ENCODE results near the gene RREB1. TPM values are rescaled to one million over a fixed set of nuclear protein-coding genes. Genes with fewer than 3 reads are reported as not detected.

RREB1 gene
- total and polyA plus RNA-seq, 4 experiments from 2014 or later = 0.50 to 43.4 (median 25.2) TPM

- Mint-ChIP-seq H3K9me3 (no peaks in the 10 kb centered on the region), H3K27ac (no peak overlapping the region), H3K4me3 (no peak overlapping the region), H3K4me1 (peaks cover 20 to 37% (median 27%) of the 10 kb centered on the region in 4 donors), H3K36me3 (peaks cover 61 to 80% of the 10 kb centered on the region in 2 donors), H3K27me3 (no peaks in the 10 kb centered on the region)
- intact Hi-C loops (cut with micrococcal nuclease) = no loop called here
- Histone ChIP-seq H3K9me3 (ENCODE audit: control insufficient read depth in 1 of 2, low read length in 2 of 2) (no peaks in the 10 kb centered on the region), H3K36me3 (ENCODE audit: insufficient read depth, low read length) (peaks cover 67% of the 10 kb centered on the region), H3K4me1 (ENCODE audit: insufficient read depth, low read length) (peaks cover 4% of the 10 kb centered on the region), H3K27ac (ENCODE audit: low read depth, low read length) (no peak overlapping the region), H3K4me3 (ENCODE audit: low read length in 2 of 2) (no peak overlapping the region), H3K27me3 (ENCODE audit: insufficient read depth, low read length) (no peaks in the 10 kb centered on the region)
- no peak for DNase-seq
- ChIA-PET POLR2A (ENCODE audit: partially characterized antibody) (no interaction called here), CTCF (ENCODE audit: partially characterized antibody) (interaction anchor here (1.6 kb wide), 1 partner anchor 26 kb away, joined by 3 read pairs; no protein-coding TSS in a partner anchor)
Observed at GRCh38 chr6:7300926-7301325, 193.2 kb downstream of the RREB1 start.

Other genes with a start within 250 kb of the RREB1 start
- 100 to 1,000 TPM; 150 to 158 TPM for gene SSR1, start 205.2 kb downstream of the RREB1 start, total RNA-seq
- 100 to 1,000 TPM; 177 to 232 TPM for gene SSR1, start 205.2 kb downstream of the RREB1 start, polyA plus RNA-seq